ENCODE measurements around the gene PRR23A.
"Not testable (repeated sequence)": the region's sequence is repeated elsewhere in the genome, so short reads cannot be mapped to it uniquely, and the experiment has no call there.

PRR23A gene

DNA sequence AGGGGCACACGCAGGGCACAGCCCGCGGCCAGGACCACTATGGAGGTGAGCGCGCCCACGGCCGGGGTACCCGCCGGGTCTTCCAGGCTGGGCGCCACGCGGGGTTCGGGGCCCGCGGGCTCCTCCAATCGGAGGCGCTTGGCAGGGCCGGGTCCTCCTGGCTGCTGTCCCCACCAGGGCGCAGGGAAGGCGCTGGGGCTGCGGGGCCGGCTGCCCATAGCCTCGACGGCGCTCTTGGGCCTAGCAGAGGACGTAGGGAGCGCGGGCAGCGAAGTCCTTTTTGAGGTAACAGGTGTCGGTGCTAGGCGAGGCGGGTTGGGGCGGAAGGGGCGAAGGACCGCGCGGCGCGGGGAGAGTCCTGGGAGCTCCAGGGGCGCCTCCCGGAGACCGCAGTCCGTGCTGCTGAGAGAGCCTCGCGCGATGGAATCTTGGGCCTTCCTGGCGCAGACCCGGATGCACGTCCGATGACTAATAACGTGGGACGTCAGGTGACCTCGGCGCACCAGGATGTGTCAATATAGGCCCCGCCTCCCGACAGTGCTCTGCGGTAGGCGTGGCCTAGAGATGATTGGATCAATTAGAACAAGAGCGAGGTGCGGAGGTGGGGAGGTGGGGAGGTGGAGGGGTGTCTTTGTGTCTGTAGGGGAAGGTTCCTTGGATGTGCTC lies at the start of gene PRR23A:
PRR23A (minus strand) TSS at position 218 of the 666 bp plus-strand sequence; CDS start at position 218, 0 bp downstream.
- no peak for DNase-seq (ENCODE audit: low spot score)

DNA sequence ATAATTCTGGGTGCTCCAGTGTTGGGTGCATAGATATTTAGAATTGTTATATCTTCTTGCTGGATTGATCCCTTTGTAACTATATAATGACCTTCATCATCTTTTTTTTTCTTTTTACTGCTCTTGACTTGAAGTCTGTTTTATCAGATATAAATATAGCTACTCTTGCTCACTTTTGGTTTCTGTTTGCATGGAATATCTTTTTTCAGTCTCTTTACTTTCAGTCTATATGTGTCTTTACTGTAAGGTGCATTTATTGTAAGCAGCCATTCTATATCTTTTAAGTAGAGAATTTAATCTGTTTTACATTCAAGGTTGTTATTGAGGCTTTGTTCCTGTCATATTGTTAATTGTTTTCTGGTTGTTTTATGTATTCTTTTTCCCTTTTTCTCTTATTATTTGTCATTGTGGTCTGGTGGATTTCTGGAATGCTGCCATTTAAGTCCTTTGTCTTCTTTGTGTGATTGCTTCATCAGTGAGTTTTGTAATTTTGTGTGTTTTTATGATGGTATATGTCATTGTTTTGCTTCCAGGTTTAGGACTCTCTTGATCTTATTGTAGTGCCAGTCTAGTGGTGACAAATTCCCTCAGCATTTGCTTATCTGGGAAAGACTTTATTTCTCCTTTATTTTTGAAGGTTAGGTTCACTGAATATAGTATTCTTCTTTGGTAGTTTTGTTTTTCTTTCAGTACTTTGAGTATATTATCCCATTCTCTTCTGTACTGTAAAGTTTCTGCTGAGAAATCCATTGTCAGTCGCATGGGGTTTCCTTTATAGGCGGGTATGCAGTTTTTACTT lies 46.9 kb upstream of the PRR23A start:
- no peak for DNase-seq (ENCODE audit: low spot score)

DNA sequence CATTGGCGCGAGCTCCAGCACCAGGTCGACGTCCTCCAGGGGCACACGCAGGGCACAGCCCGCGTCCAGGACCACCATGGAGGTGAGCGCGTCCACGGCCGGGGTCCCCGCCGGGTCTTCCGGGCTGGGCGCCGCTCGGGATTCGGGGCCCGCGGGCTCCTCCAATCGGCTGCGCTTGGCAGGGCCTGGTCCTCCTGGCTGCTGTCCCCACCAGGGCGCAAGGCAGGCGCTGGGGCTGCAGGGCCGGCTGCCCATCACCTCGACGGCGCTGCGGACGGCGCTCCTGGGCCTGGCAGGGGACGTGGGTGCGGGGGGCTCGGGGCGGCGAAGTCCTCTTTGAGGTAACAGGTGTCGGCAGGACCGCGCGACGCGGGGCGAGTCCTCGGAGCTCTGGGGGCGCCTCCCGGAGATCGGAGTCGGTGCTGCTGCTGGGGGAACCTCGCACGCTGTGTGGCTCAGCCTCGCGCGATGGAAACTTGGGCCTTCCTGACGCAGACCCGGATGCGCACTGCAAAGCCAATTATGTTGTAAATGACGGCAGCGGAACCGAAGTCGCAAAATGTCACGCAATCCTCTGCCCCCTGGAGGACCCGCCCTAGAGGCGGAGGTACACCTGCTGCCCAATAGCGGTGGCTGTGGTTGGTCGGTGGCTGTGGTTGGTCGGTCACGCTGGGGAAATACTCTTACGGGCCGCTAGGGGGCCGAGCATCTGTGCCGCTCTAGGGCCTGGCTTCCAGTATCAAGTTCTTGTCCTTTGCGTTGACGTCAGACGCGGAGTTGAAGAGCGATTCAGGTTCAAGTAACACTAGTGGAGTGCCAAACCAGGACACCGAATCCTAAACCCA lies 38.5 kb upstream of the PRR23A start, which contains the start of gene PRR23C:
PRR23C (minus strand) TSS at position 527 of the 845 bp plus-strand sequence; CDS start at position 255, 272 bp downstream.
- DNase-seq (ENCODE audit: low spot score): no peak

DNA sequence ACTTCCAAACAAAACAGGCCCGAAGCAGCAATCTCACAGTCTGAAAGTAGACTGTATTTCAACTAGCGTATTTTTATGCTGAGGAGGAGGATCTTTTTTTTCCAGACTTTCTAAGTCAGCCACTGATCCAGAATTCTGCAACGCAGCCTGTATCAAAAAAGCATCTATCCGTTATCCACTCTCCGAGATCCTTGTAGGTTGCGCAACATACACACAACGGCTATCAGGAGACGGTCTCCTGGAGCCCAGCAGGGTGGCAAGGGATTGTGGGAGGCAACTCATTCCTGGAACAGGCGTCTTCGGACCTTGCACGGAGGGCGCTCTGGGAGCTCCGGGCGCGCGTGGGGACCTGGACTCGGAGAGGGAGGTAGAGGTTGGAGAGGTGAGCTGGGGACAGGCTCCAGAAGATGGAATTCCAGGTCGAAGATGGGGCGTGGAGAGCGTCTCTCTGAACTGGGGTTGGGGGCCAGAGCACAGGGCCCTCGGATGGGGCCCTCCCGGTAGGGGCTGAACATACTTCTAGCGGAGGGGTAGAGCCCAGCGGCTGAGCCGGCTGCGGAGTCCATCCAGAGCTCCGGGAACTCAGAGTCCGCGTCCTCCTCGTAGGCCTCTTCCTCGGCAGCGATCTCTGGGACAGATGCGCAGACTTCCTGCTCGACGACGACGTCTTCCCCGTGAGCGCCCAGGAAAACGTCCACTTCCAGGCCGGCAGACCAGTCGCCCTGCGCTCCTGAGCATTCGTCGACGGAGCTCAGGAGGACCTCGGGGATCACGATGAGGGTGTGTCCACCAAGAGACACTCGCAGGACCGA lies 37.7 kb upstream of the PRR23A start:
- DNase-seq (ENCODE audit: low spot score): no peak

DNA sequence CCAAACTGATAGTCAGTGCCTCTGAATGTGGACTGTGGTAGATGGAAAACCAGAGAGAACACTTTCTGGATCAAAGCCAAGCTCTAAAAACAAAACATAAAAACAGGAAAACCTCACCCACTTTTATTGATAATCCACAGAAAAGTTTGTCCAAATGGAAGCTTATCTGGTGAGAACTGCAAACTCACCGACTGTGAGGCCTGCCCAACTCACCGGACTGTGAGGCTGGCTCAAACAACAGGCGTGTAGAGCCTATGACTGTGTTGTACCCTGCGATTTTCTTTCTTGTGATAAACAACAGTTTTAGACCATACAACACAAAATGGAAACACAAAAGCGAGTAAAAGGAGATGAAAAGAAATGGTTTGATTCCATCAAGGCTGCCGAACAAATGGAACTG lies 31.4 kb upstream of the PRR23A start:
- DNase-seq (ENCODE audit: low spot score): no peak

DNA sequence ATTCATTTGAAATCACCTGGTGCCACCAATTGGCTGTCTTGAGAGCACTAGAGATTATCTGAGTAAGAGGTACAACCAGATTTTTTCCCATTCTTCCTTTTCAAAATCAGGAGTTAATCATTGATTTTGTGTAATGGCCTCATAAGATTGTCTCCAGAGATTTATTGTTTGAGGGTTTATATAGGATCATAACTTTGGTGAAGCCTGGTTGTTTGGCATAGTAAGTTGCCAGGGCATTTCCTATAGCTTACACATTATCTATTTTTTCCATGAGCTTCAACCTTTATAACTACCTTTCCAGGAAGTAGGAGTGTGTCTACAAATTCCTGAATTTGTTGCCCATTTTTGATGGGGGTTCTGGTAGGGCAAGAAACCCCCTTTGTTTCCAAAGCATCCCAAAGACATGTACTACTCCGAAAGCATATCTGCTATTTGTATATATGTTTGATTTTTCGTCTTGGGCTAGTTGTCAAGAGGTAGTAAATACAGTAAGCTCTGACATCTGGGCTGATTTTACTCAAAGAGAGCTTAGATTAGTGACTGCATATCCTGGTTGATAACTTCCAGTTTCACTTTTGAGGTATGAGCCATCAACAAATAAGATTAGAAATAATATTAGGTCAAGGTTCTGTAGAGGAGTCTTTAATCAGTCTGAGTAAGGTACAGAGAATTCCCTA lies 26.4 kb upstream of the PRR23A start:
- no peak for DNase-seq (ENCODE audit: low spot score)

DNA sequence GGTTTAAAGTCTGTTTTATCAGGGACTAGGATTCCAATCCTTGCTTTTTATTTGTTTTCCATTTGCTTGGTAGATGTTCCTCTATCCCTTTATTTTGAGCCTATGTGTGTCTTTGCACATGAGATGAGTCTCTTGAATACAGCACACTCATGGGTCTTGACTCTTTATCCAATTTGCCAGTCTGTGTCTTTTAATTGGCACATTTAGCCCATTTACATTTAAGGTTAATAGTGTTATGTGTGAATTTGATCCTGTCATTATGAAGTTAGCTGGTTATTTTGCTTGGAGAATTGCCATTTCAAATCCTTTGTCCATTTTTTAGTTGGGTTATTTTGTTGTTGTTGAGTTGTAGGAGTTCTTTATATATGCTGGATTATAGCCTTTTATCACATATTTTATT lies 24.5 kb upstream of the PRR23A start:
- not testable (repeated sequence) for DNase-seq (ENCODE audit: low spot score)

DNA sequence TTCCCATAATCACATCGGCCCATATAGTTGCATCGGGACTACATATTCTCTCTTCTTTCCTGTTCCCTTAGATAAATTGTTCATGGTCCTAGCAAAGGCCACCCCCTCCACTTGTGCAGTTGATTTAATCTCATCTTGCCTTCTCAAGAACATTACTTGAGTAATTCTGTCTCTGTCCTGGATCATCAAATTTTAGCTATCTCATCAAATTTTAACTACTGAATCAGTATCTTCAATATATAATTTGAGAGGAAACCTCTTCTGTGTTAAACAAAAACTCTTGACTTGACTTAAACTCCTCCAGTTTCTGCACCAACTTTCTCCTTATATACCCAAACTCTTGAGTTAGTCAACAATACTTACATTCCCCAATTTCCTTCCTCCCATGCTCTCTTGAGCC lies 18.9 kb upstream of the PRR23A start:
- DNase-seq (ENCODE audit: low spot score): no peak

DNA sequence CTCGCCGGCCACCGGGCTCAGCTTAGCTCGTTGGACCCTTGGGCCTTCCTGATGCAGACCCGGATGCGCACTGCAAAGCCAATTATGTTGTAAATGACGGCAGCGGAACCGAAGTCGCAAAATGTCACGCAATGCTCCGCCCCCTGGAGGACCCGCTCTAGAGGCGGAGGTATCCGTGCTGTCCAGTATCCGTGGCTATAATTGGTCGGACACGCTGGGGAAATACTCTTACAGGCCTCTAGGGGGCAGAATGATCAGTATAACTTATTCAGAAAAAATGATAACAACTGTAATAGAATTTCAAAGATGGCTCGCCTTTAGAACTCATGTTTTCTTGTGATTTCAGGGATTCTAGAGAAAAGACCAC lies 14.8 kb upstream of the PRR23A start, which contains the start of gene PRR23B:
PRR23B (minus strand) TSS at position 59 of the 367 bp plus-strand sequence. CDS start 265 bp downstream, outside the sequence.
- no peak for DNase-seq (ENCODE audit: low spot score)

DNA sequence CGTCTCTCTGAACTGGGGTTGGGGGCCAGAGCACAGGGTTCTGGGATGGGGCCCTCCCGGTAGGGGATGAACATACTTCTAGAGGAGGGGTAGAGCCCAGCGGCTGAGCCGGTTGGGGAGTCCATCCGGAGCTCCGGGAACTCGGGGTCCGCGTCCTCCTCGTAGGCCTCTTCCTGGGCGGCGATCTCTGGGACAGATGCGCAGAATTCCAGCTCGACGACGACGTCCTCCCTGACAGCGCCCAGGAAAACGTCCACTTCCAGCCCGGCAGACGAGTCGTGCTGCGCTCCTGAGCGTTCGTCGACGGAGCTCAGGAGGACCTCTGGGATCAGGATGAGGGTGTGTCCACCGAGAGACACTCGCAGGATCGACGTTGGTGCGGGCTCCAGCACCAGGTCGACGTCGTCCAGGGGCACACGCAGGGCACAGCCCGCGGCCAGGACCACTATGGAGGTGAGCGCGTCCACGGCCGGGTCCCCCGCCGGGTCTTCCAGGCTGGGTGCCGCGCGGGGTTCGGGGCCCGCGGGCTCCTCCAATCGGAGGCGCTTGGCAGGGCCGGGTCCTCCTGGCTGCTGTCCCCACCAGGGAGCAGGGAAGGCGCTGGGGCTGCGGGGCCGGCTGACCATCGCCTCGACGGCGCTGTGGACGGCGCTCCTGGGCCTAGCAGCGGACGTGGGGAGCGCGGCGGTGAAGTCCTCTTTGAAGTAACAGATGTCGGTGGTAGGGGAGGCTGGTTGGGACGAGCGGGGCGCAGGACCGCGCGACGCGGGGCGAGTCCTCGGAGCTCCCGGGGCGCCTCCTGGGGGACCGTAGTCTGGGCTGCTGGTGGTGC lies 14.2 kb upstream of the PRR23A start:
- no peak for DNase-seq (ENCODE audit: low spot score)

DNA sequence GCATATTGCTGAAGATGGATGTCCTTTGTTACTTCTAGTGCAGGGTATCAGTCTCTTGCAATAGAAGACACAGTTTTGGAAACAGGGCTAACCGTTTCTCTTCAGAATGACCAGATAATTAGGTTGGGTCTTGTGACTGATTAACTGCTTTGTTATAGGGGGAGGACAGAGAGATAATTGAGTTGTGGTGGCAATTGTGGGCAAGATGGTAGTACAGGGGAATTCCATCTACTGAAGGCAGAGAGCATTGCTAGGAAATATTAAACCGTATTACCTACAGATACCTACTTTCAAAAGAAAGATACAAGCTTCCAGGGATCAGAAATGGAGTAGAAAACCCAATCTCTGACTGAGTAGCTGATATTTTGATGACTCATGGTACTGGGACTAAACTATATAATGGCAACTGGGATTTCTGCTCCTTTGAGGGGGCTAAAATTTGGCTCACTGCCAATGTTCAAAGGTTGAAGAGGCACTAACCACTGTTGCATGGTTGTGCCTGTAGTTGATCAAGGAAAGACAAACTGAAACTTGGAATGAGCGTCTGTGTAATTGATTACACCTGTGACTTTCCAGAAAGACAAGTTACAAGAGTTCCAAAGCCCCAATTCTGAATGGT lies 10.5 kb upstream of the PRR23A start:
- no peak for DNase-seq (ENCODE audit: low spot score)

DNA sequence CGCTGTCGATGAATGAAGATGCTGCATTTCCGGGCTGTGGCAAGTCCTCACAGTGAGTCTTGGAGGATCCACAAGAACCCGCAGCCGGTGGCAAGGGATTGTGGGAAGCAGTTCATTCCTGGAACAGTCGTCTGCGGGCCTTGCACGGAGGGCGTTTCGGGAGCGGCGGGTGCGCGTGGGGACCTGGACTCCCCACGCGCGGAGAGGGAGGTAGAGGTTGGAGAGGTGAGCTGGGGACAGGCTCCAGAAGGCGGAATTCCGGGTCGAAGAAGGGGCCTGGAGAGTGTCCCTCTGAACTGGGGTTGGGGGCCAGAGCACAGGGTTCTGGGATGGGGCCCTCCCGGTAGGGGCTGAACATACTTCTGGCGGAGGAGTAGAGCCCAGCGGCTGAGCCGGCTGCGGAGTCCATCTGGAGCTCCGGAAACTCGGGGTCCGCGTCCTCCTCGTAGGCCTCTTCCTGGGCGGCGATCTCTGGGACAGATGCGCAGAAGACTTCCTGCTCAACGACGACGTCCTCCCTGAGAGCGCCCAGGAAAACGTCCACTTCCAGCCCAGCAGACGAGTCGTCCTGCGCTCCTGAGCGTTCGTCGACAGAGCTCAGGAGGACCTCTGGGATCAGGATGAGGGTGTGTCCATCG lies 593 bp downstream of the PRR23A start:
- DNase-seq (ENCODE audit: low spot score): no peak

DNA sequence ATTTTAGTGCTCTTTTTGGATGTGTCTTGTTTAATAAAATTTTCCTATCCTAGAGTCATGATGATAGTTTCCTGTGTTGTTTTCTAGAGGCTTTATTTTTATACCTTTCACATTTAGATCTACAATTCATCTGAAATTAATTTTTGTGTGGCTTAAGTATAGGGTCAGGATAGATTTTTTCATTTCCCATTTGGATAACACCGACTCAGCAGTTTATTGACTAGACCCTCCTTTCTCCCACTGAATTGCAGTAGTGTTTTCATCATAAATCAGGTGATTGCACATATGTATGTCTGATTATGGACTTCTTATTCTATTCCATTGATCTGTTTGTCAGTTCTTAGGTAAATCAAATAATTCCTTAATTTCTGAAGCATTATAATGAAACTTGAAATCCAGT lies 10.4 kb downstream of the PRR23A start:
- no peak for DNase-seq (ENCODE audit: low spot score)

DNA sequence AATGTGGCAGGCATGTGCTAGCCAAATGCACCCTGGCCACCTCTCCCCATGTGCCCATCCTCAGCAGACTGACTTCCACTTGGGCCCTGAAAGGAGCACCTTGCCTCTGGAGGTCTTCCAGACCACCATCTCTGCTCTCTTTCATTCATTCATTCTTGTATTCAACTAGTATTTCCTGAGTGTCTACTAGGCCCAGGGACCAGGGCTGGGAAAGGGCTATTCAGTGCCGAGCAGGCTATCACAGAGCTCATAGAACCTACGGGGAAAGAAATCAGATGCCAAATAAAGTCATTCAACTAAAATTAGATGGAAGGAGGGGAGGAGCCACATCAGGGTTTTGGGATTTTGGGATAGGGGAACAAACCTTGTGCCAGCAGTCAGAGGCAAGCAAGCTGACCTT lies 18.9 kb downstream of the PRR23A start:
- DNase-seq (ENCODE audit: low spot score): no peak

DNA sequence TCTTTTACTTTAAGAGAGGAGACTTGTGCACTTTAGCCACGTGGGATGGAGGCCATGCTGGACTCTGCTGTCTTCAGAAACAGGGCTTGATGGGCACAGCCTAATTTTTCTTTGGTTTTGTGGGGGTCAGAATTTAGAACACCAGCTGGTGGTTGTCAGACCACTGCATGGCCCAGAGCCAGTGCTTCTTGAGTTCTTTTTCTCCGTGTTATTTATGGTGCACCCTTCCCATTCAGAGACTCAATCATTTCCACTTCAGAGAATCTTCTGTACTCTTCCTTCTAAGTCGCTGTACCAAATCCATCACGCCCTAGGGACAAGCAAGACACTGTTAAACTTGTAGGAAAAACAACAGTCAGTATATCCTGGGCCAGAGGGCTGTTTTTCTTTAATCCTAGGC lies 20.1 kb downstream of the PRR23A start:
- DNase-seq (ENCODE audit: low spot score): no peak

DNA sequence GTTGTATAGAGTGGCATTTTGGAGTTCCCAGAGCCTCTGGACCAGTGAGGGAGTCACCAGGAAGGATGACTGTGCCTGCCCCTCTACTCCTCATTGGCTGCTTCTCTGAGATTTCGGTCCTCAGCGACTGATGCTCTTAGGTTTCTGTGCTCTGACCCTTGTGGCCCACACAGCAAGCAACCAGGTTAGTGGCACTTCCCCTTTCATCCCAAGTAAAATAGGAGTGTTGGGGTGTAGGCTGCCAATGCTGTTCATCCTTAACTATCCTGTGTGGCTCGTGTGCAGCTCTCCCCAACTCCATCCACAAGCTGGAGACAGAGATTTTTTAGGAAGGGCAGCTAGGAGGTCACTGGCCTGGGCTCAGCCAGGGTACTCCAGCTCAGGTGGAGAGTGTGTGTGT lies 21.3 kb downstream of the PRR23A start:
- DNase-seq (ENCODE audit: low spot score): no peak

DNA sequence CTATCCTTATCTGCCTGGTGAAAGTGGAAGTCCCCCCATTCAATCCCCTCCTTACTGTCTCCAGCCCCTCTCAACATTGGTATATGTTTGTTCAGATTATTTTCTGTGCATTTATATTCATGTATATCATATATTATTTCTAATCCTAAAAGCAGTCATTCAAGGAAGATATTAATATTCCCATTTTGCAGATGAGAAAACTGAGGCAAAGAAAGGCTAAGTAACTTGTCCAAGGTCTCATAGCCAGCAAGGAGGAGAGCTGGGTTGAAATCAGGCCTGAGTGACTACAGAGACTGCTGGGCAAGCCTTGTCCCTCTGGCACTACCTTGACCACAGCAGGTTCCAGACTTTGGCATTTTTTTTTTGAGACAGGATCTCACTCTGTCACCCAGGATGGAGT lies 30.0 kb downstream of the PRR23A start:
- no peak for DNase-seq (ENCODE audit: low spot score)

DNA sequence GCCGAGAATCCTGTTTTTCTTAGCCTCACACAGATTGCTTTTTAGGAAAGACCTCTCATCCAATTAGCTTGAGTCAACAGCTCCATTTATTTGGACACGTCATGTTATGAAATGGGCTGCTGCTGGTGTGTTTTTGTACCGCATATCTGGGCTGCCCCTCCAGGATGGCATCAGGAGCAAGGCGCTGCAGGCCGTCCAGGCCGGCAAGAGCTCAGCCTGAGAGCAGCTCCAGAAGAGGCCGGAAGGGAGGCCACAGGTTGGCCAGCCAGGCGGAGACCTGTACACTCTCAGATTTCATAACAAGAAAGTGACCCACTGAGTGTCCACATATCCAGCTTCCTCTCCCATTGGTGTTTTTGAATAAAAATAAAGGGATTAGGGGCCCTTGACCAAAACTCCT lies 30.7 kb downstream of the PRR23A start:
- no peak for DNase-seq (ENCODE audit: low spot score)

DNA sequence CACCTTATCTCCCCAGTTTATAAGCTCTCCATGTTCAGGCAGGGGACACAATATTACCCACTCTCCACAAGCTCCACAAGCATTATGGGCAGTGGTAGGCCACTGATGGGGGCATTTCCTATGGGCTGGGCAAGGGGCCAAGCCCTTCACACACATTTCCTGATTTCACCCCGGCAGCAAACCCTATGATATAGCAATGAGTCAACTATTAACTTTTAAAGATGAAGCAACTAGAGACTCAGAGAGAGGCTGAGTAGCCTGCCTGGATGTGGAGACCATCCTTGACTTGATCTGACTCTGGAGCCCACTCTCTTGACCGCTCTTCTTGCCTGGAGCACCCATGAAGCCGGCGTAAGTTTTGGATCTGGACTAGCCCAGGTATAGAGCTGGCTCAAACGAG lies 31.6 kb downstream of the PRR23A start:
- DNase-seq (ENCODE audit: low spot score): no peak

All from pons (tissue), 1 donor.